Activated effector memory CD4-positive, alpha-beta T cell treated with Interleukin-2 at 50 U/mL for 16 hours (primary cell): Measurements from ENCODE around the gene TMEM198.

Experiments used
- DNase-seq: peaks from one replicate; pipeline ENCODE4 v3.0.0-alpha.2; 2020

TMEM198 gene

GRCh38 chr2:219526320-219527075 lies 17.3 kb upstream of the TMEM198 start:
- no peak for DNase-seq

DNA sequence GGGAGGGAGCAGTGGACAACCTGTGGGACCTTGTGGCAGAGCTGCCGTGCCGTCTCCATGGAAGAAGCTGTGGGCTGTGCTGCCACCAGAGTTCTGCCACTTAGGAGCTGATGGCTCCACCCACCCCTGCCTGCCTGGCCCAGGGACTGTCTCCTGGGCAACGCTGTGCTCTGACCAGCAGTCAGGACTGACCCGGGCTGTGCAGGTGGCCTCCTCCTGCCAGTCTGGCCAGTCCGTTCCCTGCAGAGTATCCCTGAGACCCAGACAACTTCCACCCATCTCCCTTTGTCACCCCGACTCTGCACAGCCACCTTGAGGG lies 16.8 kb upstream of the TMEM198 start:
- no peak for DNase-seq

DNA sequence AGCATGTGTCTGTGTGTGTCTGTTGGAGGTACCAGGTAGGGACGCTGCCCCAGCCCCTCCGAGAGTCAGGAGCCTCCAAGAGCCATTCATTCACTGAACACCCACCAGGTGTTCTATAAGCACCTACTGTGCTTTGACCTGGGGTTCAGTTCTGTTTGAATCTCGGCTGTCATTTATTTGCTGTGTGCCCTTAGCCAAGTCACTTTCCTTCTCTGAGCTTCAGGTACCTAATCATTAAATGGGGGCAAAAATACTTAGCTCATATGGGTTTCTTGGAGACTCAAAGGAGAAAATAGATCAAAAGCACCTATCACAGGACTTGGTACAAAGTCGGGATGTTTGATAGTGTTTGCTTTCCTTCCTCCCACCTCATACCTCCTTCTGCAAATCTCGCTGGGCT lies 16.4 kb upstream of the TMEM198 start:
- no peak for DNase-seq

DNA sequence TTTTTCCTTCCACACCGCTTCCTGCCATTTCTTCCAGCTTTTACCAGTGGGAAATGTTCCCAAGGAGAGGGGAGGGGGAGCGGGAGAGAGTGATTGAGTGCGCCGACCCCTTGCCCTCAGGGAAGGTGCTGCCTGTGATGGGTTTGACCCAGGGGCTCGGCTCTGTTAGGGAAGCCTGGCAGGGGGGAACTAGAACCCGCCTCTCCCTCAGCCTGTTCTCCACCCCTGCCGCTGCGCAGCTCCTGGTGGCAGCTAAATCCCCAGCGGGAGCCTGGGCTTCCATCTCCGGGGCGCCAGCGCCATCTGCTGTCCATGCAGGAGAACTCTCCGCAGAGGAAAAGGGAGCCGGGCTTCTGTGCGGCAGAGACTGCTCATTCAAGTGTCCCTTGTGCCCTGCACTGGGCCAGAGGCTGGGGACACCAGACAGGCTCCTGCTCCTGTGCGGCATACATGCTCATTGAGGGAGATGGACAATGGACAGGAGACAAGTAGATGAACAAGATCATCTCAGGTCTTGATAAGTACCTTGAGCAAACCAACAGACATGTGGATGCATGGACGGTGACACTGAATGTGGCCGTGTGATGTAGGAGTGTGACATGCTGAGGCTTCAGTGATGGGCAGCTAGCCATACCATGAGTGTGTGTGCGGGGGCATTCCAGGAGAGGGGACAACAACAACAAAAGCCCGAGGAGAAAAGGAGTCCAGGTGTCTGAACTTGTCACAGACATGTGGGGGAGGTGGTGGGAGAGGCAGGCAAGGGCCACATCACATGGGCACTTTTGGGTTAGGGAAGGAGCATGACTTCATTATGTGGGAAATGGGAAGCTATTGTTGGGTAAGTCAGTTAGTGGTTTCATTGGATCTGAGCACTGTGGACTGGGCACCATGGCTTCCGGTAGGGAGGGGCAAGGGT lies 13.5 kb upstream of the TMEM198 start:
- peak; percentile 70 for DNase-seq

DNA sequence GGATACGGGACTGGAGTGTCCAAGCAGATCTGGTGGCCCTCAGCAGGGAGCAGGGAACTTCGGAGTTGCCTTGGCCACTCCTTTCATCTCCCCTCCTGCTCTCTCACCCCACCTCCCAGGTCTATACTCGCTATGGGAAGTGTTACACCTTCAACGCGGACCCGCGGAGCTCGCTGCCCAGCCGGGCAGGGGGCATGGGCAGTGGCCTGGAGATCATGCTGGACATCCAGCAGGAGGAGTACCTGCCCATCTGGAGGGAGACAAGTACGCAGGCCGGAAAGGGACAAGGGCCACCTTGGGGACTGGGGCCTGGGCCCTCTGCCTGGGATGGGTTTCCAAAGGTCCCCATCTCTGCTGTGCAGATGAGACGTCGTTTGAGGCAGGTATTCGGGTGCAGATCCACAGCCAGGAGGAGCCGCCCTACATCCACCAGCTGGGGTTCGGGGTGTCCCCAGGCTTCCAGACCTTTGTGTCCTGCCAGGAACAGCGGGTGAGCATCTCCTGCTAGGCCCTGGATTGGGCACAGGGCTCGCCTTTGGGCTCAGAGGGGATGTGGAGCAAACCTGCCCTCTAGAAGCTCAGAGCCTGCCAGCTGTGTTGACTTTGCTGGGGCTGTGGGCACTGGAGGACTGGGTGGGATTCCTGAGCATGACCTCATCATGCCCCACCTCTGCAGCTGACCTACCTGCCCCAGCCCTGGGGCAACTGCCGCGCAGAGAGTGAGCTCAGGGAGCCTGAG lies 12.0 kb upstream of the TMEM198 start:
- no peak for DNase-seq

GRCh38 chr2:219532378-219532649 lies 11.5 kb upstream of the TMEM198 start:
- no peak for DNase-seq

- DNase-seq = no peak
Observed at GRCh38 chr2:219533930-219534661, 9.7 kb upstream of the TMEM198 start.

DNA sequence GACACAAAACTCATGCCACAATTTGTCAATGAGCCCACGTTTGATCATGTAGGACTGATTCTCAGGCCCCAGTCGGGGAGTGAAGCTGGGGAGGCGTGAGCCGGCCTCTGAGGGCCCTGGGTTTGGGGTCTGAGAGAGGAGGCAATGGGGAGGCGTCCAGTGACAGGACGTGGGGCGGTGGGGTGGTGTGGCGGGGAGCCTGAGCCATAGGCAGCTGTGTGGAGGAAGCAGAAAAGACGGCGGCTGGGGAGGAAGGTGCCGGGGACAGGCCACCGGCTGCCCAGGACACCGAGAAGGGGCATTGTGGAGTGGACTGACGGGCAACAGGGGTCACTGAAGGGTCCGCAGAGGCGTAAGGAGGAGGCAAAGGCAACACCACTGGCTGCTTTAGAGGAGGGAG lies 7.4 kb upstream of the TMEM198 start:
- no peak for DNase-seq

DNA sequence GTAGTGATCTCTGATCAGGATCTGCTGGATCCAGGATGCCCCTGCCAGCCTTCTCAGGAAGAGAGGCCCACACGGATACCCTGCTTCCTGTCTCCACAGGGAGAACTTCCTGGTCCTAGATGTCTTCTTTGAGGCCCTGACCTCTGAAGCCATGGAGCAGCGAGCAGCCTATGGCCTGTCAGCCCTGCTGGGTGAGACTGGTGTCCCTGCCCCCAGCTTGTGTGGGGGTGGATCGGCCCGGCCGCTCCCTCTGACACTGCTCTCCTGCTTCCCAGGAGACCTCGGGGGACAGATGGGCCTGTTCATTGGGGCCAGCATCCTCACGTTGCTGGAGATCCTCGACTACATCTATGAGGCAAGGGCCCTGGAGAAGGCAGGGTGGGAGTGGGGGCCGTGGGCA lies 6.9 kb upstream of the TMEM198 start:
- DNase-seq = no peak

GRCh38 chr2:219537657-219538488 lies 6.0 kb upstream of the TMEM198 start:
- DNase-seq = no peak

- no peak for DNase-seq
Observed at GRCh38 chr2:219538504-219538951, 5.3 kb upstream of the TMEM198 start.

- no peak for DNase-seq
Observed at GRCh38 chr2:219538956-219539788, 4.7 kb upstream of the TMEM198 start.

- no peak for DNase-seq
Observed at GRCh38 chr2:219539926-219540678, 3.7 kb upstream of the TMEM198 start.

- DNase-seq = no peak
Observed at GRCh38 chr2:219540784-219541504, 2.9 kb upstream of the TMEM198 start.

- peak; percentile 80 for DNase-seq
Observed at GRCh38 chr2:219541611-219542180, 2.1 kb upstream of the TMEM198 start.

GRCh38 chr2:219542931-219543595 lies 765 bp upstream of the TMEM198 start:
- no peak for DNase-seq

- DNase-seq = no peak
Observed at GRCh38 chr2:219544567-219544966, 739 bp downstream of the TMEM198 start.

DNA sequence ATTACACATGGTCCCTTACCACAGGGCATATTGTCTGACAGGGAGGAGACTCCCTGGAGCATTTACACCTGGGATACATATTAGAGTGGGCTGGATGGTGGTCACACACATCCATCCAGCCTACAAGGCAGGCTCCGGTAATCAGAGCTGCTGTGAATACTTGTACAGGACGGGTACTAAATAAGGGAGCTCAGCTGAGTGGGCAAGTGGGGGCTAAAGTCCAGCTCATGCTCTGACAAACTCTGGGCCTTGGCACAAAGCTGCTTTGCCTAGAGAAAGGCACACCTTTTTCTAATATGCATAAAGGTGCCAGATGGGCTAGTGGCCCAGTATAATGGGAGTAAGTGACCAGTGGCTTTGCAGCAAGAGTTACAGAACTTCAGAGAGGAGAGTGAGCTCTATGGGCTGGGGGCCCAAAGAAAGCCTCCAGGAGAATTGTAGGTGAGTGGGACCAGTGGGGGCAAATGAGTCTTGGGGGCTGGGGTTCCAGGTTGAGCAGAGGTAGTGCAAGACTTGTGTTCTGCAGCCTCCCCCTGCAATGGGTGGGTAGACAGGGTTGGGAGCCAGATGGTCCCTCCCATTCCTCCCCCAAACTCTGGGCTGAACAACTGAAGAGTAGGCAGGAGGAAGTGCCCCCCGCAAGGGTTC lies 1.6 kb downstream of the TMEM198 start:
- no peak for DNase-seq
